Fibroblast of lung (primary cell): ENCODE measurements around the gene IMMP2L. TPM values are rescaled to one million over a fixed set of nuclear protein-coding genes. Genes with fewer than 3 reads are reported as not detected.
A peak's percentile ranks its signal among the peaks of the same experiment; 100 is the strongest.

Experiments used
- DNase-seq, 2 donors: peaks; one replicate each; pipeline versions ENCODE4 v3.0.0 to v3.0.0-alpha.2; 2010; ENCODE audit warnings: low read depth in 2 of 2
- H2AFZ ChIP-seq: 2 replicates; pipeline ENCODE4 v1.5.1; 2012; ENCODE audit warnings: low read length, control low read depth, inconsistent platforms
- H3K27ac ChIP-seq: 2 replicates; pipeline ENCODE4 v1.5.1; 2011; ENCODE audit warnings: low read length, control low read depth; ENCODE audit not compliant: insufficient read depth
- H3K27me3 ChIP-seq: 2 replicates; pipeline ENCODE4 v1.5.1; 2011; ENCODE audit warnings: mild to moderate bottlenecking, low read length; ENCODE audit not compliant: control insufficient read depth, insufficient read depth
- H3K36me3 ChIP-seq: 2 replicates; pipeline ENCODE4 v1.5.1; 2011; ENCODE audit warnings: low read length; ENCODE audit not compliant: control insufficient read depth, insufficient read depth
- H3K4me1 ChIP-seq: 2 replicates; pipeline ENCODE4 v1.5.1; 2011; ENCODE audit warnings: low read length; ENCODE audit not compliant: control insufficient read depth, insufficient read depth; ENCODE audit errors: extremely low read depth
- H3K4me2 ChIP-seq: 2 replicates; pipeline ENCODE4 v1.5.1; 2011; ENCODE audit warnings: low read length, control low read depth; ENCODE audit not compliant: insufficient read depth; ENCODE audit errors: extremely low read depth
- H3K4me3 ChIP-seq, 4 experiments: fragments of 200-600 bp in 1 of 4; sonication (generic) in 1 of 4; replicated peaks in 1 of 4; 2 replicates each; pipeline ENCODE4 v1.5.1; 2011 to 2016; ENCODE audit warnings: low read length in 4 of 4, low read depth in 3 of 4, mild to moderate bottlenecking in 3 of 4, control low read depth in 2 of 4, inconsistent platforms in 1 of 4, mixed read lengths in 1 of 4; ENCODE audit not compliant: insufficient read depth in 1 of 4; ENCODE audit errors: control extremely low read depth in 1 of 4
- H3K79me2 ChIP-seq: 2 replicates; pipeline ENCODE4 v1.5.1; 2012; ENCODE audit warnings: mild to moderate bottlenecking, low read length, inconsistent platforms; ENCODE audit not compliant: control insufficient read depth, insufficient read depth
- H3K9ac ChIP-seq: 2 replicates; pipeline ENCODE4 v1.5.1; 2011; ENCODE audit warnings: mild to moderate bottlenecking, low read length, control low read depth; ENCODE audit not compliant: insufficient read depth
- H3K9me3 ChIP-seq: 2 replicates; pipeline ENCODE4 v1.5.1; 2012; ENCODE audit warnings: low read depth, low read length; ENCODE audit not compliant: control insufficient read depth, insufficient read depth
- H4K20me1 ChIP-seq: 2 replicates; pipeline ENCODE4 v1.5.1; 2011; ENCODE audit warnings: low read length; ENCODE audit not compliant: control insufficient read depth, insufficient read depth; ENCODE audit errors: extremely low read depth
- CTCF ChIP-seq, 2 donors: IDR thresholded peaks in 1 of 2; conservative IDR thresholded peaks in 1 of 2; 1 replicate in 1 of 2; 2 replicates in 1 of 2; pipeline ENCODE4 v1.5.1; 2011 to 2012; ENCODE audit warnings: low read length in 2 of 2, control low read depth in 1 of 2, inconsistent platforms in 1 of 2, low read depth in 1 of 2, mild to moderate bottlenecking in 1 of 2
- EZH2 ChIP-seq: IDR thresholded peaks from 2 replicates; pipeline ENCODE4 v1.5.1; 2012; ENCODE audit warnings: low read length, control low read depth, mild to moderate bottlenecking; ENCODE audit errors: missing control alignments
- polyA plus RNA-seq, 2 donors: library from polyadenylated mRNA; depleted of rRNA in 1 of 2; stranded (reverse) in 1 of 2; unstranded in 1 of 2; fragments of >200 nt; gene quantifications; 2 replicates each; pipeline ENCODE4 v1.2.1, GENCODE V29; 2011 to 2012; ENCODE audit warnings: missing spikeins in 1 of 2
- total RNA-seq: library from RNA; depleted of rRNA; stranded (reverse); fragments of >200 nt; gene quantifications from 2 replicates; pipeline ENCODE4 v1.2.1, GENCODE V29; 2014

The IMMP2L gene
- total and polyA plus RNA-seq, 2 donors (not counting 1 experiment from before 2014, with no cell fraction given): 6.9 to 14.4 TPM

GRCh38 chr7:111088328-111088727, 474.0 kb downstream of the IMMP2L start:
- Histone ChIP-seq H3K9ac (no peak overlapping the region), H3K4me3 (no peak overlapping the region)
- TF ChIP-seq EZH2 (no peak), CTCF (conservative IDR thresholded peaks at IDR 0.05 in 1 of 2, IDR thresholded peaks at IDR 0.05 in 1 of 2; ENCODE audit: low read depth in 1 of 2, low read length in 2 of 2) (no peak)

GRCh38 chr7:111086532-111086931, 475.8 kb downstream of the IMMP2L start:
- TF ChIP-seq CTCF (conservative IDR thresholded peaks at IDR 0.05 in 1 of 2, IDR thresholded peaks at IDR 0.05 in 1 of 2; ENCODE audit: low read depth in 1 of 2, low read length in 2 of 2) (no peak), EZH2 (no peak)
- Histone ChIP-seq H3K27ac (no peak overlapping the region), H3K27me3 (no peaks in the 10 kb centered on the region), H3K9ac (no peak overlapping the region), H3K4me1 (no peaks in the 10 kb centered on the region), H2AFZ (no peak overlapping the region), H3K36me3 (no peaks in the 10 kb centered on the region), H3K4me2 (no peak overlapping the region), H3K9me3 (no peaks in the 10 kb centered on the region), H3K79me2 (no peaks in the 10 kb centered on the region), H3K4me3 (no peak overlapping the region), H4K20me1 (peaks cover 2% of the 10 kb centered on the region)
- peak in 1 of 2 donors; percentile 63 for DNase-seq

More at GRCh38 chr7:111088328-111088727, 474.0 kb downstream of the IMMP2L start:
- Histone ChIP-seq H3K79me2 (no peaks in the 10 kb centered on the region), H2AFZ (no peak overlapping the region), H4K20me1 (peaks cover 2% of the 10 kb centered on the region), H3K27ac (no peak overlapping the region), H3K4me2 (no peak overlapping the region), H3K27me3 (no peaks in the 10 kb centered on the region), H3K4me1 (no peaks in the 10 kb centered on the region), H3K36me3 (no peaks in the 10 kb centered on the region), H3K9me3 (no peaks in the 10 kb centered on the region)
- DNase-seq: no peak

DNA sequence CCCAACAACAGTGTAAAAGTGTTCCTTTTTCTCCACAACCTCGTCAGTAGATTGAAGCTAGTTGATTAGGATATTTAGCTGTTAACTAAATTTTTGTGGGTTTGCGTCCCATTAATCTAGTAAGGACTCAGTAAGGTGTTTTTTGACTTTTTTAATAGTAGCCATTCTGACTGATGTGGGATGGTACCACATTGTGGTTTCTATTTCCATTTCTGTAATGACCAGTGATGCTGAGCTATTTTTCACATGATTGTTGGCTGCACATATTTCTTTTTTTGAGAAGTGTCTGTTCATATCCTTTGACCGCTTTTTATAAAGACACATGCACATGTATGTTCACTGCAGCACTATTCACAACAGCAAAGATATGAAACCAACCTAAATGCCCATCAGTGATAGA, 476.9 kb downstream of the IMMP2L start:
- Histone ChIP-seq H3K27me3 (no peaks in the 10 kb centered on the region), H3K9me3 (no peaks in the 10 kb centered on the region), H3K9ac (no peak overlapping the region), H4K20me1 (peaks cover 2% of the 10 kb centered on the region), H3K27ac (no peak overlapping the region), H2AFZ (no peak overlapping the region), H3K36me3 (no peaks in the 10 kb centered on the region), H3K79me2 (no peaks in the 10 kb centered on the region), H3K4me1 (no peaks in the 10 kb centered on the region), H3K4me3 (no peak overlapping the region), H3K4me2 (no peak overlapping the region)
- no peak for TF ChIP-seq CTCF (conservative IDR thresholded peaks at IDR 0.05 in 1 of 2, IDR thresholded peaks at IDR 0.05 in 1 of 2; ENCODE audit: low read depth in 1 of 2, low read length in 2 of 2)
- TF ChIP-seq EZH2: no peak
- no peak for DNase-seq
